Activated T-cell treated with anti-CD3 and anti-CD28 coated beads, Interleukin-2, amount 50 U/mL, for 48 hours (primary cell): ENCODE measurements around the gene ZDHHC23.

Source experiments
- DNase-seq, 2 experiments: peaks; one replicate each; pipeline ENCODE4 v3.0.0-alpha.2; 2020

The ZDHHC23 gene

DNA sequence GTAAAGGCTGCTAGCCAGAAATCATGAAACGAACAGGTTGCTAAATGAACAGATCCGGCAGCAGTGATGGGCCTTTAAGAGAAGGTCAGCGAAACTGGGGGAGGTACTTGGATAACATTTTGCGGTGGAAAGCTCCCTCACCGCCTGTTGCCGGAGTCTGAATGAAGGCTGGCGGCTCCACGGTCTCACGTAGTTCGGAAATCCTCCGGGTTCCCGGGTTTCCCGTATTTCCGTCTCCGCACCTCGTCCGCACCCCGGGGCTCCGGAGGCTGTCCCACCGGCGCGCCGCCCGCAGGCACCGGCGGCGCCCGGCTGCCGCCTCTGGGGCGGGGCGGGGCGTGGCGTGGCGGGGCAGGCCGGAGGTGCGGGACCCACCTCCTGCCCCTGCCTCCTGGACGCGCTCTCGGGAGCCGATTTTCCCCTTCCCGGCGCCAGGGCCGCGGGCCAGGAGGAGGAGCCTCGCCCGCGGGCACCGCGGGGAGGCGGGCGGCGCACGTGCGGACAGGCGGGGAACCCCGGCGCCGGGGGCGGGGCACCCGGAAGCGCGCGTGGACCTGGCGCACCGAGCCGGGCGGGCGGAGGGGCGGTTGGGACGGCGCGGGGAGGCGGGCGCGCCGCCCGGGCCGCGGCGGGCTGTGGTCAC is at the start of gene ZDHHC23:
ZDHHC23 (plus strand) TSS at position 642 of the 643 bp plus-strand sequence. CDS start 790 bp downstream, outside the sequence.
- peak; percentile 63 to 76 for DNase-seq

GRCh38 chr3:113898892-113899291 is 48.9 kb upstream of the ZDHHC23 start:
- DNase-seq = no peak

GRCh38 chr3:113906568-113907140 is 41.2 kb upstream of the ZDHHC23 start:
- DNase-seq = no peak

DNA sequence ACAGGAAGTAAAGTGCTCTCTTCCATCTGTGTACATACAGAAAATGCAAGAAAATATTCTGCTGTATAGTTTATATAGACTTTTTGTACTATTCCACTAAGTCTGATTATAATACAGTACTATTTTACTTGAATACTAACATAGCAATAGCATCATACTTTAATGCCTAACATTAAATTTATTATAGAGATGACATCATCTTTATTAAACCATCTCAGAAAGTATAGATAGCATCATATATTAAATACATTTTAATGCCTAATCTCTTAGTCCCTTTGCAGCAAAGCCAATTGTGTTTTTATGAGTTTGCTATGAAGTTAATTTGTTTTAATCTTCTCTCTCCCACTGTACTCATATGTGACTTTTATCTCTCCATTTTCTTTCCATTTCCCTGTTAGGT is 39.7 kb upstream of the ZDHHC23 start:
- no peak for DNase-seq

- no peak for DNase-seq
These were observed 36.8 kb upstream of the ZDHHC23 start for GRCh38 chr3:113910966-113911365.

- peak in 1 of 2 experiments; percentile 23 for DNase-seq
These were observed 35.1 kb upstream of the ZDHHC23 start for GRCh38 chr3:113912552-113913236.

DNA sequence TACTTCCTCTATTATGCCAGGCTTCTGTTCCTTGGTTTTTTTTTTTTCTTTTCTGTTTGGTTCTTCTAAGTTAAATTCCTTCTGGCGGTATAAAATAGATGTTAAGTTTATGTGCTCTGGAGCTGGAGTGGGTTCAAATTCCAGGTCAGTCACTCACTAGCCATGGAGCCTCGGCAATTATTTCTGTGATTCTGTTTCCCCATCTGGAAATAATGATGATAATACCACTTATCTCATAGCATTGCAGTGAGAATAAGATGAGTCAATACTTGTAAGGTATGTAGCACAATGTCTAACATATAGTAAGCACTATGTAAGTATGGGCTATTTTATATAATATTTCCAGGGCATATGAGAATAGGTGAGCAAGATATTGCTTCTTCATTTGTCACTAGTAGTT is 33.2 kb upstream of the ZDHHC23 start:
- no peak for DNase-seq

- DNase-seq = no peak
These were observed 20.3 kb upstream of the ZDHHC23 start for GRCh38 chr3:113927556-113927955.

DNA sequence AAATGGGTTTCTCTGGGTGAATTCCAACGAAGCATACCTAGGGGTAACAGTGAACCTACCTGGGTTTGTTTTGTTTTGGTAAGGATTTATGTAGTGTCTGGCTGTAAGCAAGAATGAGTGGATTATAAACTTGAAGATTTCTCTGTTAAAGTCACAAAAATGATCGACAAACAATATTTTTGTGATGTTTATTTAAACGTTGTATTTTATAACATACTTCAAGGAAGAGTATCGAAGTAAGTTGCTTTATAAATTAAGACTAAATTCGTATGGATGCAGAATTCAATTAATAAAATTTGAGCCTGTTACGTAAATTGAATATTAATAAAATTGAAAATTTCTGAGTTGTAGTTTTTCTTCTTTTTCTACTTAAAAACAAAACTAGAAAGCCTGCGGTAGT is 982 bp upstream of the ZDHHC23 start:
- DNase-seq = no peak

DNA sequence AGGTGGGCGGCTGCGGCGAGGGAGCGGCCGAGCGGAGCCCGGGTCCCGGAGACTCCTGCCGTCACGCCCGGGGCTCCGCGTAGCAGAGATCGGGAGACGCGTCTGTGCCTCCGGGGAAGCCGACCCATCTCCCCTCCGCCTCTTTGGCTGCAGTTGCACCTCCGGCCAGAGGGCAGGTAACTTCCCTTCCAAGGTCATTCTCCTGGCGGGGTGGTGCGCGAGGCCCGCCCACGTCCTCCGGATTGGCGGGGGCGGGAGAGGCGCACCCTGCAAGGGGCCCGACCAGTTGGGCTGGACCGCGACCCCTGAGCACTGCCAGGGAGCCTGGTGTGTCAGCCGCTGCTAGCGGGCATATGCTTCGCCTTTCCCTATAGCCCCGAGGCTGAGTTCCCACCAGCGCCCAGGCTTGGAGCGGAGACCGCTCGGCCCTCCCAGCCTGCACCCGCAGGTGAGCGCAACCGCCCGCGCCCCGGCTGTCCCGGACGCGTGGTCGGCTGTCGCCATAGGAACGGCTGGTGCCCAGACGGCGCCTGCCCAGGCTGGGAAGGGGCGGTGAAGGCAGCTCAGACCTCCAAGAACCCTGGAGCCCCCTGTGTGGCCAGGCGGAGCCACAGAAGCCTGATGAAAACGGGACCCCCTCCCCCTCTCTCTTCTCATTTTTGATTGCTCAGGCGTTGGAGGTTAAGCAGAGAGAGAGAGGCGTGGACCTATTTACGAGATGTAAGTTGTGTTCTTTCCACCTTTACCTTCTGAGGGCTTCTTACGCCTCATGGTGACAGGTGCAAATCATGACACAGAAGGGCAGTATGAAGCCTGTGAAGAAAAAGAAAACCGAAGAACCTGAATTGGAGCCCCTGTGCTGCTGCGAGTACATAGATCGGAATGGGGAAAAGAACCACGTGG is 453 bp downstream of the ZDHHC23 start:
- peak; percentile 54 to 57 for DNase-seq

- no peak for DNase-seq
These were observed 5.1 kb downstream of the ZDHHC23 start for GRCh38 chr3:113952921-113953320.

DNA sequence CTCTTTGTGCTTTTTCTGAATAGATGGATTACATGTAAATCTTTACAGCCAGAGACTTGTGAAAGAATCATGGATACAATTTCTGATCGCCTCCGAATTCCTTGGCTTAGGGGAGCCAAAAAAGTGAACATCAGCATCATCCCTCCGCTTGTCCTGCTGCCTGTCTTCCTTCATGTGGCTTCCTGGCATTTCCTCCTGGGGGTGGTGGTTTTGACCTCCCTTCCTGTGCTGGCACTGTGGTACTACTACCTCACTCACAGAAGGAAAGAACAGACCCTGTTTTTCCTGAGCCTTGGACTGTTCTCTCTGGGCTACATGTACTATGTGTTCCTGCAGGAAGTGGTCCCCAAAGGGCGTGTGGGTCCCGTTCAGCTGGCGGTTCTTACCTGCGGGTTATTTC is 5.9 kb downstream of the ZDHHC23 start:
- no peak for DNase-seq

DNA sequence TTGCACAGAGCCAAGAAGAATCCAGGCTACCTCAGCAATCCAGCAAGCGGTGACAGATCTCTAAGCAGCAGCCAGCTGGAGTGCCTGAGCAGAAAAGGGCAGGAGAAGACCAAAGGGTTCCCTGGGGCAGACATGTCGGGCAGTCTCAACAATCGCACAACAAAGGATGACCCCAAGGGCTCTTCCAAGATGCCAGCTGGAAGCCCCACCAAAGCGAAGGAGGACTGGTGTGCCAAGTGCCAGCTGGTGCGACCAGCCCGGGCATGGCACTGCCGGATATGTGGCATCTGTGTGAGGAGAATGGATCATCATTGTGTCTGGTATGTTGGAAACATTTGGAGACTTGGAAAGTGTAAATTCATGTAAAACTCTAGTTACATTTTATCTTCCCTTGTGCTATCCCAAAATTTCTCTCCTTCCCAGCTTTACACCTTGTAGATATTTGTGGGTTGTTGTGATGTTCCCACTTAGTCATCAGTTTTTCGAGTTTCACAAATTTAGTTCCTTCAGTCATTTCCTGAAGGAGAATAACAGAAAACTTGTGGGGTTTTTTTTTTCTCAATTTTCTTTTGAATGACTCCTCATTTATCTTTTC is 6.4 kb downstream of the ZDHHC23 start:
- no peak for DNase-seq

DNA sequence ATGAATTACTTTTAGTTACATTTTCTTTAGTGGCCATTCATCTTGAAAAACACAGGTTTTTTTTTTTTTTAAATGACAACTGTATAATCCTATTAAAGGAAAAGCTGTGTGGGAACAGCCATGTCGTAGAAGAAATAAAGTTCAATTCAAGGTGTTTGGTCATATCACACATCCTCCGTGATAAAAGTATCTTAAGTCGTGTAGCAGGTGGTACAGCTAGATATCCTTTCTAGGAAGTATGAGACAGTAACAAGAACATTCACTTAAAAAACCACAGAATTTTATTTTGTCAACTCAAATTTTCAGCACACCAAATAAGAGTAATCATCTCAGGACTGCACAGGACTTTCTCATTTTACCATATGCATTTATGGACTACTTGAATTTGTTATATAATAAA is 16.1 kb downstream of the ZDHHC23 start:
- no peak for DNase-seq

DNA sequence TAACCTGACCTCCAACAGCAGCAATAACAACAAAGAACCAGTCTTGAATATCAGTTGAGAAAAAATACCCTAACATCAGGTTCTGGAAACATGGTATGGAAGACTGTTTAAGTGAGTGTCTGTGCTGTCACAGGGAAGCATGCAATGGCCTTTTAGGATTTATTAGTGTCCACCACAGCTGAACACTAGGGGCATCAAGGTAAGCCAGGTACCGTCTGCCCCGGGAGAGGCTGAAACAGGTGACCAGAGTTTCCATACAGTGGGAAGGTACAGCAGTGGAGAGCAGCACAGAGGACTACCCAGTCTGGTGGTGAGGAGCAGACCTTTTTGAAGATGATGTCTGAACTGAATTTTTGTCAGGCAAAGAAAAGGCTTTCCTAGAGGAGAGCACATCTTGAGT is 18.4 kb downstream of the ZDHHC23 start:
- DNase-seq = no peak

DNA sequence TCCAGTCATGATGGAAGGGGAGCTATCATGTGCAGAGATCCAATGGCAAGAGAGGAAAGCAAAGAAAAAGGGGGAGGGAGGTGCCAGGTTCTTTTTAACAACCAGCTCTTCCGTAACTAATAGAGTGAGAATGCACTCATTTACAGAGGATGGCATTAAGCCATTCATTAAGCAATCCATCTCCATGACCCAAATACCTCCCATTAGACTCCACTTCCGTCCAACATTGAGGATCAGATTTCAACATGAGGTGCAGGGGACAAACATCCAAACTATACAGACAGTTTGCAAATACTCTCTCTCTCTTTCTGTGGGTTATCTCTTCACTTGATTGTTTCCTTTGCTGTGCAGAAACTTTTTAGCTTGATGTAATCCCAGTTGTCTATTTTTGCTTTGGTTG is 21.2 kb downstream of the ZDHHC23 start:
- no peak for DNase-seq

- DNase-seq = no peak
These were observed 30.0 kb downstream of the ZDHHC23 start for GRCh38 chr3:113977822-113978221.

- DNase-seq = no peak
These were observed 32.1 kb downstream of the ZDHHC23 start for GRCh38 chr3:113979916-113980315.

DNA sequence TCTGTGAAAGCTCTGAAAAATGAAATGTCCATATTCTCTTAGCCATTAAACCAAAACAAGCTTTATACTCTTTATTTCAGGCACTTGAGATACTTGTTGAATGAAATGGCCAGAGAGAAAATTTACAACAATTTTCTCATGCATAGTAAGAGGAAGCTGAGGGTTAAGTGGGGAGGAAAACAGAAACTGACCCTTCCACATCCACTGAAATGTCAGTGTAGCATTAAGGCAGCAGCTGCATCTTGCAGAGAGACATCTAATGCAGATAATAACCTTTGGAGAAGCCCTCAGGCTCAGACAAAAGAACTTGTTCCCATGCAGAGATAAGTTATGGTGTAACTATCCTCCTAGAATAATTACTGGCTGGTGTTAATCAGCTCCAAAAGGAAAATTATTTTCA is 34.0 kb downstream of the ZDHHC23 start:
- no peak for DNase-seq

DNA sequence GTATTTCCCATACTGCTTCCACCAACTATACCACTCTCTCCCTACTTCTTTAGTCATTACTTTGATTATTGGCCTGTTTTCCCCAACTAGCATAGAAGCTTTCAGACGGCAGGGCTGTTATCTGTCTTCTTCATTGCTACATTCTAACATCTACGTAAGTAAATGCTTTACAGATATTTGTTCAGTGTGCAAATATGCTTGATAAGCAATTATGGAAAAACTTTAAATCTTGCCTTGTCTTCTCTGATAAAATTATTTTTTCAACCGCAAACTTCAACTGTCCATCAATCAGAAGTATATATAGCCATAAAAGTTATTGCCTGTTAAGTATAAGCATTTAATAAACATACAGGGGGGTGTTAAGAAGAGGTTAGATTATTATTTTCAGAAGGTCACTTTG is 35.7 kb downstream of the ZDHHC23 start:
- no peak for DNase-seq

DNA sequence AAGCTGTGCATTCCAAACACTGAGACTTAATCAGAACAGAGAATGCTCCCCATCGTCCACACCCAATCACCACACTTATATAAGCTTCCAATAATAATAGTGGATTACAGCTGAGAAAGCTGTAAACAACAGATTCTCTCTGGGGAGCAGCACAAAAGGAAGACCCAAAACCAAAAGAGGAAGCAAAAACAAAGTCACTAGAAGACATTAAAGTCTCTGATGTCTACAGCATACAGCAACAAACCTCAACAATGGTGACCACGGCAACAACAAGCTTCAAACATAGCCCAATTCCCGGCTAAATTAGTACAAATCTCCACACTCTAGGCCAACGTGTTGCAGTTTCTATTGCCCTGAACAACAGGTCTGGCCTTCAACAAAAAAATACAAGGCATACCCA is 37.7 kb downstream of the ZDHHC23 start:
- no peak for DNase-seq

- DNase-seq = no peak
These were observed 57.7 kb downstream of the ZDHHC23 start for GRCh38 chr3:114005481-114005880.
